Breast epithelium (tissue), 3 donors: ENCODE measurements around the gene C11orf24.

Experiments
- CTCF ChIP-seq, 3 donors: fragments of 450-650 bp; IDR thresholded peaks; one replicate each; pipeline ENCODE4 v1.5.1; 2016 to 2017; ENCODE audit warnings: antibody characterized with exemption in 3 of 3, mild to moderate bottlenecking in 3 of 3, moderate library complexity in 3 of 3
- POLR2A ChIP-seq: fragments of 450-650 bp; IDR thresholded peaks from one replicate; pipeline ENCODE4 v1.6.1; 2016; ENCODE audit warnings: antibody characterized with exemption, mild to moderate bottlenecking, moderate library complexity

- TF ChIP-seq CTCF (IDR thresholded peaks at IDR 0.05) (no peak), POLR2A (no peak)
These were observed 23.5 kb upstream of the C11orf24 start for GRCh38 chr11:68295271-68295670.
